Activated CD8-positive, alpha-beta T cell treated with anti-CD3 and anti-CD28 coated beads for 36 hours (primary cell): Measurements from ENCODE around the gene LRRC8D. TPM values are rescaled to one million over a fixed set of nuclear protein-coding genes. Genes with fewer than 3 reads are reported as not detected.

Source experiments
- ATAC-seq: fragments of 200-7000 bp; cut with Tn5 transposase; one replicate; pipeline ENCODE4 v1.10.0; 2021; ENCODE audit warnings: mild to moderate bottlenecking, moderate library complexity
- CTCF ChIA-PET: fragments of 350-600 bp; sonication (Branson Sonifier 250); formaldehyde crosslinking; loops from one replicate; lab custom pipeline; 2021; ENCODE audit warnings: antibody characterized with exemption; lab: Charles Lee
- POLR2A ChIA-PET: fragments of 350-600 bp; sonication (Branson Sonifier 250); formaldehyde crosslinking; loops from one replicate; lab custom pipeline; 2021; ENCODE audit warnings: antibody characterized with exemption; lab: Charles Lee
- DNase-seq: peaks from one replicate; pipeline ENCODE4 v3.0.0-alpha.2; 2020
- H3K27ac Mint-ChIP-seq: one replicate; pipeline ENCODE4 v1.8.0; 2021; ENCODE audit warnings: mild to moderate bottlenecking, mixed read lengths
- H3K27me3 Mint-ChIP-seq: one replicate; pipeline ENCODE4 v1.8.0; 2021; ENCODE audit warnings: mixed read lengths
- H3K36me3 Mint-ChIP-seq: one replicate; pipeline ENCODE4 v1.8.0; 2021; ENCODE audit warnings: low read depth, mixed read lengths
- H3K4me1 Mint-ChIP-seq: one replicate; pipeline ENCODE4 v1.8.0; 2021; ENCODE audit warnings: low read depth, mixed read lengths
- H3K4me3 Mint-ChIP-seq: one replicate; pipeline ENCODE4 v1.8.0; 2021; ENCODE audit warnings: mild to moderate bottlenecking, moderate library complexity, mixed read lengths
- H3K9me3 Mint-ChIP-seq: one replicate; pipeline ENCODE4 v1.8.0; 2021; ENCODE audit warnings: mixed read lengths
- intact Hi-C: fragments of 100-400 bp; cut with micrococcal nuclease; formaldehyde crosslinking; loops from one replicate; pipeline ENCODE4 v1.10.0; 2022
- total RNA-seq, 2 experiments: library from RNA; stranded (reverse); gene quantifications; one replicate each; pipeline ENCODE4 v1.2.3, GENCODE V29; 2021
- TF ChIP-seq, protein P1 (sequence below): fragments of 200-600 bp; IDR thresholded peaks from one replicate; pipeline ENCODE4 v1.8.0; 2022; ENCODE audit warnings: antibody characterized with exemption, mild to moderate bottlenecking

LRRC8D gene
- total RNA-seq, 2 experiments from 2014 or later: 26.3 to 27.5 TPM

GRCh38 chr1:89808441-89809117 is 12.3 kb upstream of the LRRC8D start:
- ChIA-PET POLR2A (interaction anchor here (0.6 to 1.7 kb wide), 2 partner anchors 9 to 19 kb away, joined by 3 to 4 read pairs; no protein-coding TSS in a partner anchor), CTCF (interaction anchor here (0.9 to 1.4 kb wide), 7 partner anchors 12 to 179 kb away, joined by 3 to 4 read pairs (median 3); partner anchors contain the start of gene LRRC8D)
- TF ChIP-seq, protein P1, sequence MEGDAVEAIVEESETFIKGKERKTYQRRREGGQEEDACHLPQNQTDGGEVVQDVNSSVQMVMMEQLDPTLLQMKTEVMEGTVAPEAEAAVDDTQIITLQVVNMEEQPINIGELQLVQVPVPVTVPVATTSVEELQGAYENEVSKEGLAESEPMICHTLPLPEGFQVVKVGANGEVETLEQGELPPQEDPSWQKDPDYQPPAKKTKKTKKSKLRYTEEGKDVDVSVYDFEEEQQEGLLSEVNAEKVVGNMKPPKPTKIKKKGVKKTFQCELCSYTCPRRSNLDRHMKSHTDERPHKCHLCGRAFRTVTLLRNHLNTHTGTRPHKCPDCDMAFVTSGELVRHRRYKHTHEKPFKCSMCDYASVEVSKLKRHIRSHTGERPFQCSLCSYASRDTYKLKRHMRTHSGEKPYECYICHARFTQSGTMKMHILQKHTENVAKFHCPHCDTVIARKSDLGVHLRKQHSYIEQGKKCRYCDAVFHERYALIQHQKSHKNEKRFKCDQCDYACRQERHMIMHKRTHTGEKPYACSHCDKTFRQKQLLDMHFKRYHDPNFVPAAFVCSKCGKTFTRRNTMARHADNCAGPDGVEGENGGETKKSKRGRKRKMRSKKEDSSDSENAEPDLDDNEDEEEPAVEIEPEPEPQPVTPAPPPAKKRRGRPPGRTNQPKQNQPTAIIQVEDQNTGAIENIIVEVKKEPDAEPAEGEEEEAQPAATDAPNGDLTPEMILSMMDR: no peak
- Mint-ChIP-seq H3K27ac (no peak overlapping the region), H3K36me3 (no peaks in the 10 kb centered on the region), H3K27me3 (peaks cover 3% of the 10 kb centered on the region), H3K4me1 (peaks cover 3% of the 10 kb centered on the region), H3K9me3 (no peaks in the 10 kb centered on the region), H3K4me3 (no peak overlapping the region)
- no peak for ATAC-seq
- intact Hi-C loops: no loop called here
- no peak for DNase-seq

GRCh38 chr1:89809556-89809955 is 11.3 kb upstream of the LRRC8D start:
- Mint-ChIP-seq H3K4me3 (no peak overlapping the region), H3K4me1 (peaks cover 3% of the 10 kb centered on the region), H3K27me3 (peaks cover 3% of the 10 kb centered on the region), H3K27ac (no peak overlapping the region), H3K36me3 (no peaks in the 10 kb centered on the region), H3K9me3 (no peaks in the 10 kb centered on the region)
- no peak for DNase-seq
- TF ChIP-seq, protein P1: no peak
- ChIA-PET POLR2A (no interaction called here), CTCF (interaction anchor here (1.0 to 1.4 kb wide), 5 partner anchors 11 to 178 kb away, joined by 3 to 4 read pairs (median 3); partner anchors contain the start of gene LRRC8D)
- ATAC-seq: no peak
- intact Hi-C loops: no loop called here

- Mint-ChIP-seq H3K27me3 (peaks cover 3% of the 10 kb centered on the region), H3K4me1 (peaks cover 9% of the 10 kb centered on the region), H3K36me3 (no peaks in the 10 kb centered on the region), H3K9me3 (no peaks in the 10 kb centered on the region), H3K4me3 (no peak overlapping the region), H3K27ac (no peak overlapping the region)
- ChIA-PET CTCF (interaction anchor here (0.5 to 1.1 kb wide), 2 partner anchors 10 to 132 kb away, joined by 3 read pairs; partner anchors contain the start of gene LRRC8D), POLR2A (no interaction called here)
- ATAC-seq (no peak), DNase-seq (no peak)
- TF ChIP-seq, protein P1: no peak
- intact Hi-C loops: no loop called here
Observed at GRCh38 chr1:89810302-89810701, 10.5 kb upstream of the LRRC8D start.

GRCh38 chr1:89810880-89811279 is 10.0 kb upstream of the LRRC8D start:
- Mint-ChIP-seq H3K27ac (no peak overlapping the region), H3K4me3 (no peak overlapping the region), H3K27me3 (peaks cover 3% of the 10 kb centered on the region), H3K36me3 (no peaks in the 10 kb centered on the region), H3K9me3 (no peaks in the 10 kb centered on the region), H3K4me1 (peaks cover 14% of the 10 kb centered on the region)
- DNase-seq (no peak), ATAC-seq (no peak)
- POLR2A ChIA-PET: interaction anchor here (1.5 kb wide), 1 partner anchor 203 kb away, joined by 3 read pairs; no protein-coding TSS in a partner anchor
- TF ChIP-seq, protein P1: no peak
- CTCF ChIA-PET: interaction anchor here (0.5 kb wide), 1 partner anchor 10 kb away, joined by 3 read pairs; the partner anchor contains the start of gene LRRC8D
- intact Hi-C loops: no loop called here

DNA sequence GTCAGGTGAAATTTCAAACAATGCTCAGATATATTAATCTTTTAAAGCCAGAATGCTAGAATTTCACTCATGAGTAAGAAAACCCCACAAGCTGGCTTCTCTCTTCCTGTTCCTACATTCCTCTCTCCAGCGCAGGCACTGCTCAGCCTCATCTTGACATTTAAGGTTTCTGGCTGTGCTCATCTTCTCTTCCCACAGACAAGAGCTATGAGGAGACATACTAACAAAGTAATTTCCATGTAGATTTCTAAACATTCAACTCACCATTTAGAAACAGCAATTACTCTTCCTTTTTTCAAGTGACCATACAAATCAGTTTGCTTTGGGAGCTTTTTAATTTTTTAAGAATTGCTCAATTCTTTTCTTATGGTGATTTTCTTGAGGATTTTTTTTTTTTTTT is 7.8 kb upstream of the LRRC8D start:
- TF ChIP-seq, protein P1: no peak
- peaks cover 14% of the 10 kb centered on the region for H3K4me1 Mint-ChIP-seq
- H3K27ac Mint-ChIP-seq: no peak overlapping the region
- intact Hi-C loops: no loop called here
- ATAC-seq (no peak), DNase-seq (no peak)
- ChIA-PET POLR2A (interaction anchor here (0.7 kb wide), 1 partner anchor 181 kb away, joined by 3 read pairs; no protein-coding TSS in a partner anchor), CTCF (interaction anchor here (0.7 to 2.1 kb wide), 3 partner anchors 8 to 174 kb away, joined by 4 to 15 read pairs (median 15); no protein-coding TSS in a partner anchor)
- H3K36me3 Mint-ChIP-seq: no peaks in the 10 kb centered on the region
- H3K9me3 Mint-ChIP-seq: no peaks in the 10 kb centered on the region
- peaks cover 3% of the 10 kb centered on the region for H3K27me3 Mint-ChIP-seq
- no peak overlapping the region for H3K4me3 Mint-ChIP-seq
